H1 (cell line): Measurements from ENCODE around the gene GALNT17. TPM values are rescaled to one million over a fixed set of nuclear protein-coding genes. Genes with fewer than 3 reads are reported as not detected.

Experiments
- EGR1 ChIP-seq: IDR thresholded peaks from 2 replicates; pipeline ENCODE4 v1.6.1; 2011; ENCODE audit warnings: low read depth, low read length, borderline replicate concordance
- HDAC2 ChIP-seq, 2 experiments: fragments of 300-600 bp in 1 of 2; sonication (generic) in 1 of 2; IDR thresholded peaks; 2 replicates each; pipeline ENCODE4 v1.6.1; 2011 to 2012; ENCODE audit warnings: low read depth in 2 of 2, low read length in 2 of 2, mild to moderate bottlenecking in 2 of 2, moderate library complexity in 2 of 2, borderline replicate concordance in 1 of 2, inconsistent platforms in 1 of 2
- KDM1A ChIP-seq: fragments of 200-600, 300-600 bp; sonication (generic); IDR thresholded peaks from 2 replicates; pipeline ENCODE4 v1.7.1; 2016; ENCODE audit warnings: mild to moderate bottlenecking, low read length, borderline replicate concordance
- NANOG ChIP-seq: IDR thresholded peaks from 2 replicates; pipeline ENCODE4 v1.6.1; 2011; ENCODE audit warnings: low read length, low read depth, mild to moderate bottlenecking, inconsistent platforms; ENCODE audit not compliant: insufficient read depth, poor library complexity, severe bottlenecking
- RAD21 ChIP-seq, 2 experiments: IDR thresholded peaks in 1 of 2; conservative IDR thresholded peaks in 1 of 2; 2 replicates each; pipeline ENCODE4 v1.6.1; 2011; ENCODE audit warnings: low read depth in 2 of 2, low read length in 2 of 2, improper control_type of control experiment in 1 of 2, inconsistent platforms in 1 of 2, mild to moderate bottlenecking in 1 of 2, moderate library complexity in 1 of 2
- RFX5 ChIP-seq: IDR thresholded peaks from 2 replicates; pipeline ENCODE4 v1.6.1; 2011; ENCODE audit warnings: low read depth, low read length, improper control_type of control experiment, borderline replicate concordance
- SIN3A ChIP-seq, 2 experiments: IDR thresholded peaks in 1 of 2; conservative IDR thresholded peaks in 1 of 2; 2 replicates each; pipeline ENCODE4 v1.6.1; 2011 to 2012; ENCODE audit warnings: low read length in 2 of 2, improper control_type of control experiment in 1 of 2, low read depth in 1 of 2, mild to moderate bottlenecking in 1 of 2
- polyA plus RNA-seq, 7 experiments: library from polyadenylated mRNA; depleted of rRNA in 3 of 7; stranded (reverse) in 5 of 7; unstranded in 2 of 7; fragments of >200 nt in 5 of 7; fragments of 200-250 nt in 2 of 7; gene quantifications; 1 replicate in 5 of 7; 2 replicates in 1 of 7; 4 replicates in 1 of 7; pipeline versions ENCODE4 v1.2.1 to v1.2.3, GENCODE V29; 2011 to 2013; ENCODE audit warnings: missing spikeins in 2 of 7, mixed read lengths in 2 of 7
- total RNA-seq: library from RNA; stranded (reverse); fragmentation: NEBNext Ultra II Directional; extraction: Animal tissue kit (Norgen Biotek cat#: 25700); gene quantifications from 2 replicates; pipeline ENCODE4 v1.2.1, GENCODE V29; 2021
- TF ChIP-seq, protein P1 (sequence below): fragments of 300-600 bp; sonication (generic); IDR thresholded peaks from 2 replicates; pipeline ENCODE4 v1.7.1; 2012; ENCODE audit warnings: low read length, moderate library complexity, mild to moderate bottlenecking, inconsistent platforms; ENCODE audit not compliant: insufficient replicate concordance

The GALNT17 gene
- total and polyA plus RNA-seq, 2 of the 8 experiments (the other 6 are each of a cell fraction or from before 2014, with no cell fraction given), result 37.7 to 47.0 TPM

DNA sequence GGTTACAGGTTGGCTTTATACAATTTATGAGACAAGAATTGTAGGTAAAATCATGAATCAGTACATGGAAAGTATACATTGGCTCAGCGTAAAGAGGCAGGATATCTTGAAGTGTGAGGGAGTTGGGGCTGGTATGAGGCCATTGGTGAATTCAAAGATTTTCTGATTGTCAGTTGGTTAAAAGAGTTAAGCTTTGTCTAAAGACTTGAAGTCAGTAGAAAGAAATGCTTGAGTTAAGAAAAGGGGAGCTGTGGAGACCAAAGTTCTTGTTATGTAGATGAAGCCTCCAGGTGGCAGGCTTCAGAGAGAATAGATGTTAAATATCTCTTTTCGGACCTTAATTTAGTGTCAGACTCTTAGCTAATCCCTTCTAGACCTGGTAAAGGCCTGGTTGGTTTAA is 341.0 kb downstream of the GALNT17 start (continued):
- TF ChIP-seq HDAC2 (IDR thresholded peaks at IDR 0.05; ENCODE audit: borderline replicate concordance in 1 of 2, low read depth in 2 of 2, low read length in 2 of 2) (0 out of 4 replicates have a peak, but pooled peaks of 1 of the 2 experiments have one; percentile 3), RAD21 (IDR thresholded peaks at IDR 0.05 in 1 of 2, conservative IDR thresholded peaks at IDR 0.05 in 1 of 2; ENCODE audit: low read depth in 2 of 2, low read length in 2 of 2) (0 out of 4 replicates have a peak, but pooled peaks of 1 of the 2 experiments have one; percentile 5), NANOG (no peak), RFX5 (no peak), KDM1A (no peak), EGR1 (no peak), SIN3A (conservative IDR thresholded peaks at IDR 0.05 in 1 of 2, IDR thresholded peaks at IDR 0.05 in 1 of 2; ENCODE audit: low read depth in 1 of 2, low read length in 2 of 2) (no peak)
- TF ChIP-seq, protein P1, sequence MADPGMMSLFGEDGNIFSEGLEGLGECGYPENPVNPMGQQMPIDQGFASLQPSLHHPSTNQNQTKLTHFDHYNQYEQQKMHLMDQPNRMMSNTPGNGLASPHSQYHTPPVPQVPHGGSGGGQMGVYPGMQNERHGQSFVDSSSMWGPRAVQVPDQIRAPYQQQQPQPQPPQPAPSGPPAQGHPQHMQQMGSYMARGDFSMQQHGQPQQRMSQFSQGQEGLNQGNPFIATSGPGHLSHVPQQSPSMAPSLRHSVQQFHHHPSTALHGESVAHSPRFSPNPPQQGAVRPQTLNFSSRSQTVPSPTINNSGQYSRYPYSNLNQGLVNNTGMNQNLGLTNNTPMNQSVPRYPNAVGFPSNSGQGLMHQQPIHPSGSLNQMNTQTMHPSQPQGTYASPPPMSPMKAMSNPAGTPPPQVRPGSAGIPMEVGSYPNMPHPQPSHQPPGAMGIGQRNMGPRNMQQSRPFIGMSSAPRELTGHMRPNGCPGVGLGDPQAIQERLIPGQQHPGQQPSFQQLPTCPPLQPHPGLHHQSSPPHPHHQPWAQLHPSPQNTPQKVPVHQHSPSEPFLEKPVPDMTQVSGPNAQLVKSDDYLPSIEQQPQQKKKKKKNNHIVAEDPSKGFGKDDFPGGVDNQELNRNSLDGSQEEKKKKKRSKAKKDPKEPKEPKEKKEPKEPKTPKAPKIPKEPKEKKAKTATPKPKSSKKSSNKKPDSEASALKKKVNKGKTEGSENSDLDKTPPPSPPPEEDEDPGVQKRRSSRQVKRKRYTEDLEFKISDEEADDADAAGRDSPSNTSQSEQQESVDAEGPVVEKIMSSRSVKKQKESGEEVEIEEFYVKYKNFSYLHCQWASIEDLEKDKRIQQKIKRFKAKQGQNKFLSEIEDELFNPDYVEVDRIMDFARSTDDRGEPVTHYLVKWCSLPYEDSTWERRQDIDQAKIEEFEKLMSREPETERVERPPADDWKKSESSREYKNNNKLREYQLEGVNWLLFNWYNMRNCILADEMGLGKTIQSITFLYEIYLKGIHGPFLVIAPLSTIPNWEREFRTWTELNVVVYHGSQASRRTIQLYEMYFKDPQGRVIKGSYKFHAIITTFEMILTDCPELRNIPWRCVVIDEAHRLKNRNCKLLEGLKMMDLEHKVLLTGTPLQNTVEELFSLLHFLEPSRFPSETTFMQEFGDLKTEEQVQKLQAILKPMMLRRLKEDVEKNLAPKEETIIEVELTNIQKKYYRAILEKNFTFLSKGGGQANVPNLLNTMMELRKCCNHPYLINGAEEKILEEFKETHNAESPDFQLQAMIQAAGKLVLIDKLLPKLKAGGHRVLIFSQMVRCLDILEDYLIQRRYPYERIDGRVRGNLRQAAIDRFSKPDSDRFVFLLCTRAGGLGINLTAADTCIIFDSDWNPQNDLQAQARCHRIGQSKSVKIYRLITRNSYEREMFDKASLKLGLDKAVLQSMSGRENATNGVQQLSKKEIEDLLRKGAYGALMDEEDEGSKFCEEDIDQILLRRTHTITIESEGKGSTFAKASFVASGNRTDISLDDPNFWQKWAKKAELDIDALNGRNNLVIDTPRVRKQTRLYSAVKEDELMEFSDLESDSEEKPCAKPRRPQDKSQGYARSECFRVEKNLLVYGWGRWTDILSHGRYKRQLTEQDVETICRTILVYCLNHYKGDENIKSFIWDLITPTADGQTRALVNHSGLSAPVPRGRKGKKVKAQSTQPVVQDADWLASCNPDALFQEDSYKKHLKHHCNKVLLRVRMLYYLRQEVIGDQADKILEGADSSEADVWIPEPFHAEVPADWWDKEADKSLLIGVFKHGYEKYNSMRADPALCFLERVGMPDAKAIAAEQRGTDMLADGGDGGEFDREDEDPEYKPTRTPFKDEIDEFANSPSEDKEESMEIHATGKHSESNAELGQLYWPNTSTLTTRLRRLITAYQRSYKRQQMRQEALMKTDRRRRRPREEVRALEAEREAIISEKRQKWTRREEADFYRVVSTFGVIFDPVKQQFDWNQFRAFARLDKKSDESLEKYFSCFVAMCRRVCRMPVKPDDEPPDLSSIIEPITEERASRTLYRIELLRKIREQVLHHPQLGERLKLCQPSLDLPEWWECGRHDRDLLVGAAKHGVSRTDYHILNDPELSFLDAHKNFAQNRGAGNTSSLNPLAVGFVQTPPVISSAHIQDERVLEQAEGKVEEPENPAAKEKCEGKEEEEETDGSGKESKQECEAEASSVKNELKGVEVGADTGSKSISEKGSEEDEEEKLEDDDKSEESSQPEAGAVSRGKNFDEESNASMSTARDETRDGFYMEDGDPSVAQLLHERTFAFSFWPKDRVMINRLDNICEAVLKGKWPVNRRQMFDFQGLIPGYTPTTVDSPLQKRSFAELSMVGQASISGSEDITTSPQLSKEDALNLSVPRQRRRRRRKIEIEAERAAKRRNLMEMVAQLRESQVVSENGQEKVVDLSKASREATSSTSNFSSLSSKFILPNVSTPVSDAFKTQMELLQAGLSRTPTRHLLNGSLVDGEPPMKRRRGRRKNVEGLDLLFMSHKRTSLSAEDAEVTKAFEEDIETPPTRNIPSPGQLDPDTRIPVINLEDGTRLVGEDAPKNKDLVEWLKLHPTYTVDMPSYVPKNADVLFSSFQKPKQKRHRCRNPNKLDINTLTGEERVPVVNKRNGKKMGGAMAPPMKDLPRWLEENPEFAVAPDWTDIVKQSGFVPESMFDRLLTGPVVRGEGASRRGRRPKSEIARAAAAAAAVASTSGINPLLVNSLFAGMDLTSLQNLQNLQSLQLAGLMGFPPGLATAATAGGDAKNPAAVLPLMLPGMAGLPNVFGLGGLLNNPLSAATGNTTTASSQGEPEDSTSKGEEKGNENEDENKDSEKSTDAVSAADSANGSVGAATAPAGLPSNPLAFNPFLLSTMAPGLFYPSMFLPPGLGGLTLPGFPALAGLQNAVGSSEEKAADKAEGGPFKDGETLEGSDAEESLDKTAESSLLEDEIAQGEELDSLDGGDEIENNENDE, result peak; percentile 76
